Heart left ventricle (tissue), 13 donors: ENCODE data around the gene SCYGR6.

Source experiments
- POLR2A ChIP-seq, 2 donors: fragments of 450-650 bp; IDR thresholded peaks; one replicate each; pipeline ENCODE4 v1.6.1; 2017; ENCODE audit warnings: antibody characterized with exemption in 2 of 2, mild to moderate bottlenecking in 2 of 2, moderate library complexity in 2 of 2
- TF ChIP-seq, protein P1 (sequence below), 12 donors: fragments of 200-600 bp; sonication (generic) in 4 of 12; IDR thresholded peaks; one replicate each; pipeline versions ENCODE4 v1.5.0 to v1.8.0; 2018 to 2022; ENCODE audit warnings: antibody characterized with exemption in 12 of 12, mild to moderate bottlenecking in 5 of 12
- donor health status: ischemic (EF 13 %, LVEDD 7.1; RV severe dilation, severe dysfunction).
- donor health status: DM: no; HTN: yes; CAD: no.
- donor health status: DM: no; HTN: no; CAD: no.
- donor health status: ischemic (EF 25% LVEDD 6.9; RV normal size, moderate dysfunction).
- donor health status: ischemic (EF 25% LVEDD 5.7; RV mildly dilated, moderate dysfunction).
- donor health status: ischemic (EF 35%, LVEDD 5.7; RV mildly dilated, moderate dysfunction).
- donor health status: nonischemic (EF 11% LVEDD 7.7; RV severe dilation, severe dysfunction).
- donor health status: DM: yes; HTN: yes; CAD: no.
- donor health status: PGD.
- donor health status: ischemic (EF 29% LVEDD 5.4; RV normal size, mild dysfunction).
- donor health status: nonischemic (EF 23%, LVEDD 6.1; RV moderate dilation, normal function).

DNA sequence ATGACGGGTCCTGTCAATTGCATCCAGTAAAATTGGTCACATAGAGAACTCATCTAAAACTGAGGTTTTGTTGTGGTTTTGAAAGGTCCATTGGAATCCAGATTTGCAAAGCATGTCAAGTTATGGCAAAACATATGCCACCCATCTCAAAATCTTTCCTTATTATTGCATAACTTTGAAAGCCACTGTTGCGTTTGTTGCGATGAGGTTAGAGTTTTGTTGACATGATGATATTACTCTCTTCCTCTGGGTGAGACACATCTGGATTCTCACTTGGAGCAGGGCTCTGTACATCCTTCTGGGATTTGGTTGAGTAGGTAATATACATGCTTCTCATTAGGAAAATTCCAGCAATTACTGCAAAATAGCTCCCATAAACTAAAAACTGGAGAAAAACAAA, 37.4 kb downstream of the SCYGR6 start:
- TF ChIP-seq, protein P1, sequence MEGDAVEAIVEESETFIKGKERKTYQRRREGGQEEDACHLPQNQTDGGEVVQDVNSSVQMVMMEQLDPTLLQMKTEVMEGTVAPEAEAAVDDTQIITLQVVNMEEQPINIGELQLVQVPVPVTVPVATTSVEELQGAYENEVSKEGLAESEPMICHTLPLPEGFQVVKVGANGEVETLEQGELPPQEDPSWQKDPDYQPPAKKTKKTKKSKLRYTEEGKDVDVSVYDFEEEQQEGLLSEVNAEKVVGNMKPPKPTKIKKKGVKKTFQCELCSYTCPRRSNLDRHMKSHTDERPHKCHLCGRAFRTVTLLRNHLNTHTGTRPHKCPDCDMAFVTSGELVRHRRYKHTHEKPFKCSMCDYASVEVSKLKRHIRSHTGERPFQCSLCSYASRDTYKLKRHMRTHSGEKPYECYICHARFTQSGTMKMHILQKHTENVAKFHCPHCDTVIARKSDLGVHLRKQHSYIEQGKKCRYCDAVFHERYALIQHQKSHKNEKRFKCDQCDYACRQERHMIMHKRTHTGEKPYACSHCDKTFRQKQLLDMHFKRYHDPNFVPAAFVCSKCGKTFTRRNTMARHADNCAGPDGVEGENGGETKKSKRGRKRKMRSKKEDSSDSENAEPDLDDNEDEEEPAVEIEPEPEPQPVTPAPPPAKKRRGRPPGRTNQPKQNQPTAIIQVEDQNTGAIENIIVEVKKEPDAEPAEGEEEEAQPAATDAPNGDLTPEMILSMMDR (IDR thresholded peaks at IDR 0.05), result no peak
- TF ChIP-seq POLR2A (IDR thresholded peaks at IDR 0.05), result no peak
